GM06990 (cell line): ENCODE results near the gene TBL1X.

ENCODE experiments used
- DNase-seq: peaks from one replicate; pipeline ENCODE4 v3.0.0-alpha.2; 2011; ENCODE audit not compliant: insufficient read length; ENCODE audit errors: extremely low read depth
- H3K27me3 ChIP-seq: replicated peaks from 2 replicates; pipeline ENCODE4 v1.6.0; 2011; ENCODE audit warnings: low read length; ENCODE audit not compliant: control insufficient read depth, insufficient read depth
- H3K36me3 ChIP-seq: 2 replicates; pipeline ENCODE4 v1.5.1; 2011; ENCODE audit warnings: low read length; ENCODE audit not compliant: control insufficient read depth, insufficient read depth
- H3K4me3 ChIP-seq: replicated peaks from 2 replicates; pipeline ENCODE4 v1.5.1; 2011; ENCODE audit warnings: low read depth, mild to moderate bottlenecking, control low read depth, low read length
- CTCF ChIP-seq: IDR thresholded peaks from 2 replicates; pipeline ENCODE4 v1.5.1; 2011; ENCODE audit warnings: low read length, control low read depth, mild to moderate bottlenecking, inconsistent platforms; ENCODE audit not compliant: insufficient read depth, poor library complexity, severe bottlenecking

The TBL1X gene

GRCh38 chrX:9698576-9698975 lies 233.7 kb downstream of the TBL1X start:
- TF ChIP-seq CTCF = no peak
- no peak for DNase-seq
- no peaks in the 10 kb centered on the region for H3K36me3 ChIP-seq

GRCh38 chrX:9700555-9700954 lies 235.7 kb downstream of the TBL1X start:
- Histone ChIP-seq H3K36me3 (no peaks in the 10 kb centered on the region), H3K27me3 (no peaks in the 10 kb centered on the region), H3K4me3 (no peak overlapping the region)
- no peak for DNase-seq
- no peak for TF ChIP-seq CTCF

More at GRCh38 chrX:9698576-9698975, 233.7 kb downstream of the TBL1X start:
- Histone ChIP-seq H3K27me3 (no peaks in the 10 kb centered on the region), H3K4me3 (no peak overlapping the region)

DNA sequence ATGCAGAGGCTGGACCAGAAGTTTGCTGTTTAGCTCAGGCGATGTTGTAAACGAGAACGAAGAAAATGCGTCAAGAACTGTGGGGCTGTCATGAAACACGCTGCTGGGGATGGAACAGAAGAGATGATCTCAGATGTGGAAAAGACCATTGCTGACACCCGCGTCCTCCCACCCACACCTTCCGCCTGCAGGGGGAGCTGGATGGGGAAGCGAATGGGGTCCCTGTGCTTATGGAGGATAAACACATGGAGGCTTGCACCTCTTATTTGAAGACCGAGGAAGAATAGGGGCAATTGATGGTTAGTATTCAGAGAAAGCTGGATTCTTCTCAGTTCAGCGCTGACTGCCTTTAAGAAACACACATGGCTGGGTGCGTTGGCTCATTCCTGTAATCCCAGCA lies 236.9 kb downstream of the TBL1X start:
- no peaks in the 10 kb centered on the region for H3K27me3 ChIP-seq
- DNase-seq = no peak
- no peaks in the 10 kb centered on the region for H3K36me3 ChIP-seq
- H3K4me3 ChIP-seq = no peak overlapping the region
- no peak for TF ChIP-seq CTCF

- no peak for TF ChIP-seq CTCF
- Histone ChIP-seq H3K27me3 (no peaks in the 10 kb centered on the region), H3K4me3 (no peak overlapping the region), H3K36me3 (no peaks in the 10 kb centered on the region)
- DNase-seq = no peak
Observed at GRCh38 chrX:9703406-9703805, 238.5 kb downstream of the TBL1X start.

- Histone ChIP-seq H3K4me3 (no peak overlapping the region), H3K27me3 (no peaks in the 10 kb centered on the region), H3K36me3 (no peaks in the 10 kb centered on the region)
- DNase-seq = no peak
- no peak for TF ChIP-seq CTCF
Observed at GRCh38 chrX:9704876-9705465, 240.1 kb downstream of the TBL1X start.

GRCh38 chrX:9706421-9706820 lies 241.6 kb downstream of the TBL1X start:
- TF ChIP-seq CTCF = no peak
- Histone ChIP-seq H3K27me3 (no peaks in the 10 kb centered on the region), H3K36me3 (no peaks in the 10 kb centered on the region), H3K4me3 (no peak overlapping the region)
- DNase-seq = no peak
